T-helper 17 cell (primary cell): ENCODE measurements around the gene CHMP4A. TPM values are rescaled to one million over a fixed set of nuclear protein-coding genes. Genes with fewer than 3 reads are reported as not detected.
A peak's percentile ranks its signal among the peaks of the same experiment; 100 is the strongest.
"Not testable (repeated sequence)": the region's sequence is repeated elsewhere in the genome, so short reads cannot be mapped to it uniquely, and the experiment has no call there.

Experiments
- ATAC-seq: fragments of 150-1000 bp; cut with Tn5 transposase; 2 replicates; pipeline ENCODE4 v1.10.0; 2021; ENCODE audit warnings: mild to moderate bottlenecking, moderate library complexity
- DNase-seq, 3 donors: peaks; one replicate each; pipeline versions ENCODE4 v3.0.0 to v3.0.0-alpha.2; 2020 to 2021
- H3K9me3 ChIP-seq: one replicate; pipeline ENCODE4 v1.7.0; 2013; ENCODE audit warnings: low read length, mild to moderate bottlenecking; ENCODE audit not compliant: control insufficient read depth, poor library complexity, severe bottlenecking
- H3K27ac Mint-ChIP-seq: one replicate; pipeline ENCODE4 v1.8.0; 2022; ENCODE audit warnings: mild to moderate bottlenecking, moderate library complexity, mixed read lengths
- H3K27me3 Mint-ChIP-seq: one replicate; pipeline ENCODE4 v1.8.0; 2022; ENCODE audit warnings: mixed read lengths
- H3K36me3 Mint-ChIP-seq: one replicate; pipeline ENCODE4 v1.8.0; 2022; ENCODE audit warnings: low read depth, mixed read lengths
- H3K4me1 Mint-ChIP-seq: one replicate; pipeline ENCODE4 v1.8.0; 2022; ENCODE audit warnings: mild to moderate bottlenecking, mixed read lengths
- H3K4me3 Mint-ChIP-seq: one replicate; pipeline ENCODE4 v1.8.0; 2022; ENCODE audit warnings: mild to moderate bottlenecking, moderate library complexity, mixed read lengths
- total RNA-seq, 4 donors: library from RNA in 2 of 4; stranded (reverse) in 2 of 4; gene quantifications; one replicate each; pipeline ENCODE4 v1.2.3 and lab custom pipeline; 2022 to 2026

Gene CHMP4A
- total RNA-seq, 2 donors from 2014 or later = 69.9 to 77.2 TPM

- peak overlapping the region; percentile 72 for H3K27ac Mint-ChIP-seq
- no peaks in the 10 kb centered on the region for H3K9me3 ChIP-seq
- peaks cover 19% of the 10 kb centered on the region for H3K4me1 Mint-ChIP-seq
- H3K36me3 Mint-ChIP-seq = peaks cover 5% of the 10 kb centered on the region
- ATAC-seq (no peak), DNase-seq (no peak)
- no peak overlapping the region for H3K4me3 Mint-ChIP-seq
- no peaks in the 10 kb centered on the region for H3K27me3 Mint-ChIP-seq
Observed at GRCh38 chr14:24226473-24226872, 13.2 kb upstream of the CHMP4A start.

- Mint-ChIP-seq H3K36me3 (peaks cover 5% of the 10 kb centered on the region), H3K4me1 (peaks cover 15% of the 10 kb centered on the region), H3K27me3 (no peaks in the 10 kb centered on the region), H3K27ac (peak overlapping the region; percentile 34), H3K4me3 (no peak overlapping the region)
- DNase-seq (no peak), ATAC-seq (no peak)
- no peaks in the 10 kb centered on the region for H3K9me3 ChIP-seq
Observed at GRCh38 chr14:24224618-24225071, 11.4 kb upstream of the CHMP4A start.

GRCh38 chr14:24222987-24223386 lies 9.7 kb upstream of the CHMP4A start:
- H3K27me3 Mint-ChIP-seq, ATAC-seq, H3K27ac Mint-ChIP-seq, H3K36me3 Mint-ChIP-seq, H3K4me3 Mint-ChIP-seq, DNase-seq, H3K9me3 ChIP-seq: not testable (repeated sequence)
- H3K4me1 Mint-ChIP-seq = peaks cover 17% of the 10 kb centered on the region

GRCh38 chr14:24219521-24219920 lies 6.2 kb upstream of the CHMP4A start:
- H3K27me3 Mint-ChIP-seq = no peaks in the 10 kb centered on the region
- H3K36me3 Mint-ChIP-seq = peaks cover 2% of the 10 kb centered on the region
- H3K9me3 ChIP-seq = no peaks in the 10 kb centered on the region
- H3K4me1 Mint-ChIP-seq = peaks cover 17% of the 10 kb centered on the region
- no peak overlapping the region for H3K4me3 Mint-ChIP-seq
- no peak overlapping the region for H3K27ac Mint-ChIP-seq
- ATAC-seq (no peak), DNase-seq (no peak)

- no peak overlapping the region for H3K27ac Mint-ChIP-seq
- no peaks in the 10 kb centered on the region for H3K27me3 Mint-ChIP-seq
- no peaks in the 10 kb centered on the region for H3K9me3 ChIP-seq
- no peak for DNase-seq
- H3K4me1 Mint-ChIP-seq = peaks cover 19% of the 10 kb centered on the region
- peaks cover 2% of the 10 kb centered on the region for H3K36me3 Mint-ChIP-seq
- ATAC-seq = no peak
- H3K4me3 Mint-ChIP-seq = no peak overlapping the region
Observed at GRCh38 chr14:24219080-24219479, 5.8 kb upstream of the CHMP4A start.

GRCh38 chr14:24216876-24217275 lies 3.6 kb upstream of the CHMP4A start:
- H3K4me1 Mint-ChIP-seq = peaks cover 30% of the 10 kb centered on the region
- not testable (repeated sequence) for H3K27me3 Mint-ChIP-seq, DNase-seq, ATAC-seq, H3K4me3 Mint-ChIP-seq, H3K27ac Mint-ChIP-seq, H3K9me3 ChIP-seq, H3K36me3 Mint-ChIP-seq

- H3K27me3 Mint-ChIP-seq = no peaks in the 10 kb centered on the region
- H3K4me1 Mint-ChIP-seq = peaks cover 34% of the 10 kb centered on the region
- H3K4me3 Mint-ChIP-seq = peak overlapping the region; percentile 92
- H3K36me3 Mint-ChIP-seq = peaks cover 7% of the 10 kb centered on the region
- no peaks in the 10 kb centered on the region for H3K9me3 ChIP-seq
- no peak for DNase-seq
- H3K27ac Mint-ChIP-seq = peak overlapping the region; percentile 97
- no peak for ATAC-seq
Observed at GRCh38 chr14:24216345-24216699, 3.0 kb upstream of the CHMP4A start.

- peaks cover 7% of the 10 kb centered on the region for H3K36me3 Mint-ChIP-seq
Observed at GRCh38 chr14:24215495-24216344, 2.4 kb upstream of the CHMP4A start, which contains the start of gene MDP1. Gene MDP1, minus strand, starts transcription at chr14:24216066. Its CDS starts 111 bp downstream, at chr14:24215955.

GRCh38 chr14:24213866-24214662 lies 776 bp upstream of the CHMP4A start:
- DNase-seq (no peak), ATAC-seq (no peak)
- peaks cover 9% of the 10 kb centered on the region for H3K36me3 Mint-ChIP-seq
- peak overlapping the region; percentile 97 for H3K4me3 Mint-ChIP-seq
- peak overlapping the region; percentile 97 for H3K27ac Mint-ChIP-seq
- no peaks in the 10 kb centered on the region for H3K9me3 ChIP-seq
- H3K4me1 Mint-ChIP-seq = peaks cover 35% of the 10 kb centered on the region
- H3K27me3 Mint-ChIP-seq = no peaks in the 10 kb centered on the region

More at GRCh38 chr14:24215495-24216344, 2.4 kb upstream of the CHMP4A start, which contains the start of gene MDP1:
- Mint-ChIP-seq H3K4me3 (peak within 1 kb of the TSS; percentile 92), H3K4me1 (peaks cover 34% of the 10 kb centered on the region), H3K27ac (peak within 1 kb of the TSS; percentile 97), H3K27me3 (no peaks in the 10 kb centered on the region)
- peak; percentile 72 to 83 (median 79) for DNase-seq
- ATAC-seq = peak; percentile 78
- no peaks in the 10 kb centered on the region for H3K9me3 ChIP-seq

- Mint-ChIP-seq H3K4me1 (peaks cover 45% of the 10 kb centered on the region), H3K27ac (peak overlapping the region; percentile 97), H3K4me3 (peak overlapping the region; percentile 97), H3K27me3 (no peaks in the 10 kb centered on the region), H3K36me3 (peaks cover 14% of the 10 kb centered on the region)
- H3K9me3 ChIP-seq = no peaks in the 10 kb centered on the region
- DNase-seq = no peak
- ATAC-seq = no peak
Observed at GRCh38 chr14:24211311-24211710, 2.0 kb downstream of the CHMP4A start.

GRCh38 chr14:24207625-24208024 lies 5.7 kb downstream of the CHMP4A start:
- peaks cover 37% of the 10 kb centered on the region for H3K4me1 Mint-ChIP-seq
- no peaks in the 10 kb centered on the region for H3K9me3 ChIP-seq
- ATAC-seq (no peak), DNase-seq (no peak)
- H3K27me3 Mint-ChIP-seq = no peaks in the 10 kb centered on the region
- peak overlapping the region; percentile 81 for H3K27ac Mint-ChIP-seq
- H3K36me3 Mint-ChIP-seq = peaks cover 19% of the 10 kb centered on the region
- no peak overlapping the region for H3K4me3 Mint-ChIP-seq

- DNase-seq (no peak), ATAC-seq (no peak)
- peaks cover 19% of the 10 kb centered on the region for H3K36me3 Mint-ChIP-seq
- H3K27ac Mint-ChIP-seq = peak overlapping the region; percentile 81
- H3K9me3 ChIP-seq = no peaks in the 10 kb centered on the region
- H3K27me3 Mint-ChIP-seq = no peaks in the 10 kb centered on the region
- H3K4me1 Mint-ChIP-seq = peaks cover 34% of the 10 kb centered on the region
- H3K4me3 Mint-ChIP-seq = no peak overlapping the region
Observed at GRCh38 chr14:24207104-24207551, 6.2 kb downstream of the CHMP4A start.
